HepG2 (cell line): Measurements from ENCODE around the gene BMP6. TPM values are rescaled to one million over a fixed set of nuclear protein-coding genes. Genes with fewer than 3 reads are reported as not detected.

Experiments
- ATAC-seq: fragments of 200-7000 bp; cut with Tn5 transposase; 3 replicates; pipeline ENCODE4 v1.9.1; 2020; ENCODE audit warnings: mild to moderate bottlenecking, moderate library complexity
- BruUV-seq: library from RNA; stranded (reverse); fragments of 400-500 nt; replicated peaks from 2 replicates; lab custom pipeline; 2021; lab: Mats Ljungman, UMichigan
- CTCF ChIA-PET: fragments of 300-600 bp; formaldehyde crosslinking; extraction: SDS; loops from one replicate; lab custom pipeline; 2021; ENCODE audit warnings: low total read pairs, inconsistent platforms, low intra/inter-chr PET ratio; lab: Yijun Ruan, JAX
- POLR2A ChIA-PET: fragments of 350-600 bp; sonication (Branson Sonifier 250); formaldehyde crosslinking; loops from one replicate; lab custom pipeline; 2020; ENCODE audit warnings: antibody characterized with exemption, inconsistent platforms; lab: Yijun Ruan, JAX
- DNase-seq: peaks from one replicate; pipeline ENCODE4 v3.0.0-alpha.2; 2015; ENCODE audit warnings: low spot score
- FAIRE-seq: peaks from 3 replicates; lab custom pipeline; 2011; peaks lifted over from hg19 to GRCh38; lab: Jason Lieb, UNC
- H2AFZ ChIP-seq: one replicate; pipeline ENCODE4 v1.6.1; 2011; ENCODE audit warnings: low read length, inconsistent platforms
- H3K27ac ChIP-seq: fragments of 300-600 bp; 3 replicates; pipeline ENCODE4 v1.8.0; 2011; ENCODE audit warnings: mixed run types, mild to moderate bottlenecking, mixed read lengths, low read length, inconsistent platforms; ENCODE audit not compliant: insufficient read depth; ENCODE audit errors: extremely low read length
- H3K27me3 ChIP-seq, 2 experiments: fragments of 200-600 bp in 1 of 2; 2 replicates in 1 of 2; 3 replicates in 1 of 2; pipeline versions ENCODE4 v1.6.0 to v1.8.0; 2011; ENCODE audit warnings: low read length in 2 of 2, mild to moderate bottlenecking in 2 of 2, moderate library complexity in 2 of 2, inconsistent platforms in 1 of 2; ENCODE audit not compliant: insufficient read depth in 2 of 2, control insufficient read depth in 1 of 2
- H3K36me3 ChIP-seq, 2 experiments: fragments of 200-600 bp in 1 of 2; replicated peaks in 1 of 2; 2 replicates in 1 of 2; 3 replicates in 1 of 2; pipeline versions ENCODE4 v1.5.1 to v1.8.0; 2011; ENCODE audit warnings: low read length in 2 of 2, inconsistent platforms in 1 of 2; ENCODE audit not compliant: insufficient read depth in 2 of 2, control insufficient read depth in 1 of 2
- H3K4me1 ChIP-seq: 2 replicates; pipeline ENCODE4 v1.5.1; 2012; ENCODE audit warnings: low read length, inconsistent platforms; ENCODE audit not compliant: insufficient read depth
- H3K4me2 ChIP-seq: 2 replicates; pipeline ENCODE4 v1.6.0; 2011; ENCODE audit warnings: low read depth, low read length, inconsistent platforms
- H3K4me3 ChIP-seq, 3 experiments: fragments of 200-600 bp in 1 of 3; sonication (generic), shearing (Covaris generic) in 1 of 3; replicated peaks in 1 of 3; 2 replicates each; pipeline ENCODE4 v1.5.1; 2011 to 2016; ENCODE audit warnings: low read length in 3 of 3, inconsistent platforms in 2 of 3, low read depth in 2 of 3, mild to moderate bottlenecking in 2 of 3, control low read depth in 1 of 3, mixed read lengths in 1 of 3; ENCODE audit not compliant: insufficient read depth in 1 of 3
- H3K79me2 ChIP-seq: one replicate; pipeline ENCODE4 v1.6.1; 2011; ENCODE audit warnings: low read length, inconsistent platforms; ENCODE audit not compliant: insufficient read depth
- H3K9ac ChIP-seq: 2 replicates; pipeline ENCODE4 v1.6.0; 2011; ENCODE audit warnings: mild to moderate bottlenecking, low read depth, low read length, inconsistent platforms; ENCODE audit not compliant: insufficient read depth
- H3K9me3 ChIP-seq: 2 replicates; pipeline ENCODE4 v1.5.1; 2012; ENCODE audit warnings: mild to moderate bottlenecking, low read length
- H4K20me1 ChIP-seq: 2 replicates; pipeline ENCODE4 v1.6.0; 2011; ENCODE audit warnings: inconsistent platforms, mild to moderate bottlenecking, low read length, moderate library complexity; ENCODE audit not compliant: insufficient read depth
- EED ChIP-seq: sonication (generic); formaldehyde crosslinking; IDR thresholded peaks from 2 replicates; pipeline ENCODE4 v1.5.0; 2020; ENCODE audit warnings: mild to moderate bottlenecking, missing genetic modification reagents
- NFE2 ChIP-seq: sonication (generic); formaldehyde crosslinking; IDR thresholded peaks from 2 replicates; pipeline ENCODE4 v1.4.0; 2020; ENCODE audit warnings: missing genetic modification reagents
- TGIF2 ChIP-seq: IDR thresholded peaks from 2 replicates; pipeline ENCODE4 v1.6.1; 2016; ENCODE audit warnings: control low read depth, missing compliant biosample characterization
- ZKSCAN1 ChIP-seq: fragments of 150-350 bp; IDR thresholded peaks from 2 replicates; pipeline ENCODE4 v1.6.1; 2014; ENCODE audit warnings: low read length
- ZNF354B ChIP-seq: sonication (generic); formaldehyde crosslinking; IDR thresholded peaks from 2 replicates; pipeline ENCODE4 v1.8.0; 2022; ENCODE audit warnings: mild to moderate bottlenecking, missing genetic modification reagents
- ZNF644 ChIP-seq: IDR thresholded peaks from 2 replicates; pipeline ENCODE4 v1.6.1; 2016; ENCODE audit warnings: low read depth
- ZNF660 ChIP-seq: sonication (generic); formaldehyde crosslinking; IDR thresholded peaks from 2 replicates; pipeline ENCODE4 v1.5.1; 2020; ENCODE audit warnings: mild to moderate bottlenecking, low read depth, missing genetic modification reagents, borderline replicate concordance
- WGBS: methylation state at CpG from one replicate; pipeline ENCODE4 v1.1.6; 2017; ENCODE audit warnings: low lambda C conversion rate; 5-methylcytosine and 5-hydroxymethylcytosine counted together
- in situ Hi-C: cut with HindIII; loops from 2 replicates; pipeline ENCODE4 v1.10.0; 2017; ENCODE audit warnings: low pct_unique_long_range_greater_than_20kb; ENCODE audit not compliant: extremely low pct_ligation_motif_present
- intact Hi-C: fragments of 100-400 bp; cut with micrococcal nuclease; formaldehyde crosslinking; loops from one replicate; pipeline ENCODE4 v1.10.0; 2022; ENCODE audit not compliant: unreplicated experiment
- polyA plus RNA-seq, 8 experiments: library from polyadenylated mRNA; depleted of rRNA in 3 of 8; stranded (reverse) in 7 of 8; unstranded in 1 of 8; fragments of >200 nt; fragmentation: Illumina TruSeq in 4 of 8; extraction: Trizol in 4 of 8; gene quantifications; 2 replicates each; pipeline versions ENCODE4 v1.2.1 to v1.2.3, GENCODE V29; 2011 to 2016; ENCODE audit warnings: low read depth in 4 of 8, missing spikeins in 1 of 8, mixed read lengths in 1 of 8; ENCODE audit not compliant: insufficient read depth in 1 of 8
- total RNA-seq, 5 experiments: library from RNA; depleted of rRNA; stranded (reverse); fragments of >200 nt; fragmentation: Illumina TruSeq; extraction: Trizol; gene quantifications; 2 replicates each; pipeline ENCODE4 v1.2.3, GENCODE V29; 2016; ENCODE audit warnings: low read depth in 1 of 5
- TF ChIP-seq, protein P1 (sequence below): sonication (generic); formaldehyde crosslinking; IDR thresholded peaks from 2 replicates; pipeline ENCODE4 v1.9.0; 2022; ENCODE audit warnings: low read depth, missing genetic modification reagents
- TF ChIP-seq, protein P2 (sequence below): IDR thresholded peaks from 2 replicates; pipeline ENCODE4 v1.6.1; 2012; ENCODE audit warnings: low read length, improper control_type of control experiment

BMP6 gene
- total and polyA plus RNA-seq, 2 of the 13 experiments (the other 11 are each of a cell fraction or from before 2014, with no cell fraction given) = 0.09 to 0.18 TPM

DNA sequence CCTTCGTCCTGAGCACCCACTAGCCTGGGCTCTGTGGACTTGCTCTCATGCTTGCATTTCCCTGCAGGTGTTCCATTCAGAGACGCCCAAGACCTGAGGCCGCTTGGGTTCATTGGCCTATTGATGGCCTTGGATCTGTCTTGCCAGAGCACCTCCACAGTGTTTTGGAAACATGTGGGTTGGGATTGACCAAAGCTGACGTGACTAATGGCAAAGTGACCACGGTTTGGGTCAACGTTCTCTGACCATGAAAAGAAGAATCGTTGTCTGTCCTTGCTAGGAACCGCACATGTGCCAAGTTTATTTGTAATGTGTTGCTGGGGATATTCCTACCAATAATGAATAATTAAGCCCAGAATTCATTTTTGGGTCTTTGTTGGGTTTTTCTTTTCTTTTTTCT is 29.8 kb upstream of the BMP6 start:
- 41% methylated on average over 8 of the region's 8 CpGs for WGBS
- no peak overlapping the region for H2AFZ ChIP-seq
- no peak overlapping the region for H3K4me2 ChIP-seq
- POLR2A ChIA-PET = no interaction called here
- no peaks in the 10 kb centered on the region for H3K79me2 ChIP-seq
- H3K9me3 ChIP-seq = no peaks in the 10 kb centered on the region
- H3K36me3 ChIP-seq = no peaks in the 10 kb centered on the region
- no peaks in the 10 kb centered on the region for H4K20me1 ChIP-seq
- no peak overlapping the region for H3K4me3 ChIP-seq
- CTCF ChIA-PET = no interaction called here
- no peak for DNase-seq
- no TSS peak for BruUV-seq
- FAIRE-seq = no peak
- no peak overlapping the region for H3K9ac ChIP-seq
- ATAC-seq = no peak
- intact Hi-C loops = no loop called here
- in situ Hi-C loops = no loop called here
- H3K27ac ChIP-seq = no peak overlapping the region
- no peaks in the 10 kb centered on the region; a peak in 1 of 5 replicates for H3K27me3 ChIP-seq
- no peak for TF ChIP-seq ZKSCAN1
- no peak for TF ChIP-seq NFE2 (CRISPR knock-in tag)
- TF ChIP-seq, protein P1, sequence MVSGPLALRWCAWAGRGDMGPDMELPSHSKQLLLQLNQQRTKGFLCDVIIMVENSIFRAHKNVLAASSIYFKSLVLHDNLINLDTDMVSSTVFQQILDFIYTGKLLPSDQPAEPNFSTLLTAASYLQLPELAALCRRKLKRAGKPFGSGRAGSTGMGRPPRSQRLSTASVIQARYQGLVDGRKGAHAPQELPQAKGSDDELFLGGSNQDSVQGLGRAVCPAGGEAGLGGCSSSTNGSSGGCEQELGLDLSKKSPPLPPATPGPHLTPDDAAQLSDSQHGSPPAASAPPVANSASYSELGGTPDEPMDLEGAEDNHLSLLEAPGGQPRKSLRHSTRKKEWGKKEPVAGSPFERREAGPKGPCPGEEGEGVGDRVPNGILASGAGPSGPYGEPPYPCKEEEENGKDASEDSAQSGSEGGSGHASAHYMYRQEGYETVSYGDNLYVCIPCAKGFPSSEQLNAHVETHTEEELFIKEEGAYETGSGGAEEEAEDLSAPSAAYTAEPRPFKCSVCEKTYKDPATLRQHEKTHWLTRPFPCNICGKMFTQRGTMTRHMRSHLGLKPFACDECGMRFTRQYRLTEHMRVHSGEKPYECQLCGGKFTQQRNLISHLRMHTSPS (CRISPR knock-in tag) = no peak
- TF ChIP-seq, protein P2, sequence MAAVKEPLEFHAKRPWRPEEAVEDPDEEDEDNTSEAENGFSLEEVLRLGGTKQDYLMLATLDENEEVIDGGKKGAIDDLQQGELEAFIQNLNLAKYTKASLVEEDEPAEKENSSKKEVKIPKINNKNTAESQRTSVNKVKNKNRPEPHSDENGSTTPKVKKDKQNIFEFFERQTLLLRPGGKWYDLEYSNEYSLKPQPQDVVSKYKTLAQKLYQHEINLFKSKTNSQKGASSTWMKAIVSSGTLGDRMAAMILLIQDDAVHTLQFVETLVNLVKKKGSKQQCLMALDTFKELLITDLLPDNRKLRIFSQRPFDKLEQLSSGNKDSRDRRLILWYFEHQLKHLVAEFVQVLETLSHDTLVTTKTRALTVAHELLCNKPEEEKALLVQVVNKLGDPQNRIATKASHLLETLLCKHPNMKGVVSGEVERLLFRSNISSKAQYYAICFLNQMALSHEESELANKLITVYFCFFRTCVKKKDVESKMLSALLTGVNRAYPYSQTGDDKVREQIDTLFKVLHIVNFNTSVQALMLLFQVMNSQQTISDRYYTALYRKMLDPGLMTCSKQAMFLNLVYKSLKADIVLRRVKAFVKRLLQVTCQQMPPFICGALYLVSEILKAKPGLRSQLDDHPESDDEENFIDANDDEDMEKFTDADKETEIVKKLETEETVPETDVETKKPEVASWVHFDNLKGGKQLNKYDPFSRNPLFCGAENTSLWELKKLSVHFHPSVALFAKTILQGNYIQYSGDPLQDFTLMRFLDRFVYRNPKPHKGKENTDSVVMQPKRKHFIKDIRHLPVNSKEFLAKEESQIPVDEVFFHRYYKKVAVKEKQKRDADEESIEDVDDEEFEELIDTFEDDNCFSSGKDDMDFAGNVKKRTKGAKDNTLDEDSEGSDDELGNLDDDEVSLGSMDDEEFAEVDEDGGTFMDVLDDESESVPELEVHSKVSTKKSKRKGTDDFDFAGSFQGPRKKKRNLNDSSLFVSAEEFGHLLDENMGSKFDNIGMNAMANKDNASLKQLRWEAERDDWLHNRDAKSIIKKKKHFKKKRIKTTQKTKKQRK = no peak
- no peak for TF ChIP-seq ZNF660 (CRISPR knock-in tag)
- TF ChIP-seq EED (CRISPR knock-in tag) = no peak
- TF ChIP-seq TGIF2 = no peak
- no peak for TF ChIP-seq ZNF354B (CRISPR knock-in tag)
- TF ChIP-seq ZNF644 (CRISPR knock-in tag) = peak; percentile 45; the same call in 1 of the 2 replicates
- peaks cover 40% of the 10 kb centered on the region for H3K4me1 ChIP-seq
